ENCODE data around the gene GIT2. TPM values are rescaled to one million over a fixed set of nuclear protein-coding genes. Genes with fewer than 3 reads are reported as not detected.

The GIT2 gene
- total and polyA plus RNA-seq, 2 of the 8 experiments (the other 6 are each of a cell fraction or from before 2014, with no cell fraction given) = 9.6 to 20.7 TPM

GRCh38 chr12:109988903-109989302 lies 7.3 kb downstream of the GIT2 start:
- no peak overlapping the region for H2BK20ac ChIP-seq (ENCODE audit: low read length)
- H3K56ac ChIP-seq (replicated peaks; ENCODE audit: insufficient read length, low read depth, low read length) = no peak overlapping the region
- no peak overlapping the region for H3K27ac ChIP-seq (ENCODE audit: low read depth, low read length)
- H3K4ac ChIP-seq (replicated peaks; ENCODE audit: insufficient read length, low read depth, low read length) = no peak overlapping the region
- peaks cover 2 to 12% (median 5%) of the 10 kb centered on the region in 4 experiments; a peak in 3 of 8 replicates for H3K36me3 ChIP-seq (ENCODE audit: control insufficient read depth in 2 of 4, insufficient read depth in 4 of 4, low read length in 3 of 4)
- TF ChIP-seq SRF (IDR thresholded peaks at IDR 0.05; ENCODE audit: low read depth, low read length) = no peak
- TF ChIP-seq JUN (IDR thresholded peaks at IDR 0.05; ENCODE audit: low read depth, low read length) = no peak
- no peak for TF ChIP-seq MAFK (IDR thresholded peaks at IDR 0.05; ENCODE audit: low read depth, low read length)
- no peak for TF ChIP-seq TBP (IDR thresholded peaks at IDR 0.05; ENCODE audit: low read depth, low read length)
- TF ChIP-seq MAX (IDR thresholded peaks at IDR 0.05) = no peak
- no peak for TF ChIP-seq EZH2 (IDR thresholded peaks at IDR 0.05; ENCODE audit: low read depth, low read length, severe bottlenecking)
- no peak for TF ChIP-seq KDM5A (IDR thresholded peaks at IDR 0.05; ENCODE audit: low read length)
- H4K8ac ChIP-seq (ENCODE audit: extremely low read depth, insufficient read depth, low read length) = no peak overlapping the region
- no peak overlapping the region for H3K9ac ChIP-seq (replicated peaks in 1 of 4; ENCODE audit: extremely low read depth in 1 of 4, low read depth in 3 of 4, low read length in 3 of 4)
- H3K18ac ChIP-seq (ENCODE audit: extremely low read depth, low read length) = no peak overlapping the region
- no peaks in the 10 kb centered on the region for H3K4me1 ChIP-seq (replicated peaks in 1 of 4; ENCODE audit: control insufficient read depth in 3 of 4, insufficient read depth in 4 of 4, low read length in 3 of 4)
- no peak overlapping the region for H3K23ac ChIP-seq (ENCODE audit: insufficient read length)
- H4K20me1 ChIP-seq (replicated peaks in 1 of 2; ENCODE audit: control insufficient read depth in 1 of 2, insufficient read depth in 2 of 2, low read length in 2 of 2) = peaks cover 0 to 1% of the 10 kb centered on the region in 2 experiments
- FAIRE-seq (no peak), DNase-seq (ENCODE audit: low read depth in 1 of 2, low spot score in 2 of 2) (no peak)
- no peaks in the 10 kb centered on the region; the same call in 1 of the 2 replicates for H3K79me1 ChIP-seq (ENCODE audit: low read depth, low read length)
- no peak overlapping the region for H4K91ac ChIP-seq (replicated peaks; ENCODE audit: insufficient read length, low read length)
- no peaks in the 10 kb centered on the region for H3K27me3 ChIP-seq (replicated peaks in 1 of 4; ENCODE audit: control insufficient read depth in 3 of 4, extremely low read depth in 1 of 4, insufficient read depth in 3 of 4, low read length in 3 of 4)
- H3K4me3 ChIP-seq (ENCODE audit: extremely low read depth in 1 of 4, insufficient read depth in 2 of 4, low read depth in 3 of 4, low read length in 4 of 4) = no peak overlapping the region
- WGBS, 2 experiments (ENCODE audit: extremely low coverage in 1 of 2, insufficient coverage in 1 of 2, insufficient read length in 1 of 2, insufficient replicate concordance in 2 of 2, low coverage in 1 of 2, low lambda C conversion rate in 2 of 2, missing lambda C conversion rate in 1 of 2) = 89% methylated on average over 8 of the region's 8 CpGs; no CpG with 5 or more reads in 1 of the 2 experiments
- no peak overlapping the region for H2BK120ac ChIP-seq (replicated peaks; ENCODE audit: low read depth, low read length)
- H2BK12ac ChIP-seq (ENCODE audit: low read depth, low read length) = no peak overlapping the region
- ChIA-PET POLR2A (ENCODE audit: partially characterized antibody) (no interaction called here), CTCF (ENCODE audit: partially characterized antibody) (no interaction called here)
- no peak overlapping the region for H2AFZ ChIP-seq (ENCODE audit: low read length)
- no peak overlapping the region for H2BK5ac ChIP-seq (ENCODE audit: low read depth, low read length)
- no peaks in the 10 kb centered on the region for H3K9me3 ChIP-seq (ENCODE audit: insufficient read depth in 2 of 2, low read depth in 1 of 2, low read length in 1 of 2)
- no peaks in the 10 kb centered on the region for H3K23me2 ChIP-seq (ENCODE audit: low read depth, low read length)
- H2BK15ac ChIP-seq (ENCODE audit: low read length) = no peak overlapping the region
- peaks cover 0 to 3% of the 10 kb centered on the region in 2 experiments; a peak in 1 of 4 replicates for H3K79me2 ChIP-seq (ENCODE audit: control insufficient read depth in 1 of 2, insufficient read depth in 2 of 2, low read length in 2 of 2)
- no peak overlapping the region for H3K4me2 ChIP-seq (ENCODE audit: insufficient read depth in 1 of 2, low read depth in 2 of 2, low read length in 2 of 2)
- no peak overlapping the region for H4K5ac ChIP-seq (ENCODE audit: insufficient read length, low read depth, low read length)
- no peak overlapping the region for H2AK5ac ChIP-seq (ENCODE audit: low read depth, low read length)
- no peak overlapping the region for H3K14ac ChIP-seq (ENCODE audit: insufficient read length)
